GM19455 (cell line): ENCODE data around the gene KRTAP10-7.
"Not testable (repeated sequence)": the region's sequence is repeated elsewhere in the genome, so short reads cannot be mapped to it uniquely, and the experiment has no call there.

Source experiments
- ATAC-seq: cut with Tn5 transposase; IDR thresholded peaks from one replicate; pipeline ENCODE4 v1.9.1; 2021; ENCODE audit not compliant: unreplicated experiment

Gene KRTAP10-7

GRCh38 chr21:44571296-44571695 lies 29.1 kb upstream of the KRTAP10-7 start:
- no peak for ATAC-seq

- no peak for ATAC-seq
These were observed 28.3 kb upstream of the KRTAP10-7 start for GRCh38 chr21:44571844-44572782.

- no peak for ATAC-seq
These were observed 27.3 kb upstream of the KRTAP10-7 start for GRCh38 chr21:44572959-44573583.

- not testable (repeated sequence) for ATAC-seq
These were observed 26.6 kb upstream of the KRTAP10-7 start, which contains the start of gene KRTAP10-4 for GRCh38 chr21:44573630-44574456. Gene KRTAP10-4, plus strand, starts transcription at chr21:44573729. Its CDS starts 30 bp downstream, at chr21:44573759.

GRCh38 chr21:44574457-44575306 lies 25.7 kb upstream of the KRTAP10-7 start:
- no peak for ATAC-seq

GRCh38 chr21:44575307-44576024 lies 24.9 kb upstream of the KRTAP10-7 start:
- no peak for ATAC-seq

- ATAC-seq, result no peak
These were observed 24.4 kb upstream of the KRTAP10-7 start for GRCh38 chr21:44576025-44576420.

- ATAC-seq, result no peak
These were observed 21.9 kb upstream of the KRTAP10-7 start for GRCh38 chr21:44578371-44579055.

- no peak for ATAC-seq
These were observed 21.2 kb upstream of the KRTAP10-7 start for GRCh38 chr21:44579056-44579832.

- ATAC-seq, result no peak
These were observed 20.6 kb upstream of the KRTAP10-7 start for GRCh38 chr21:44579833-44580144.

- ATAC-seq, result not testable (repeated sequence)
These were observed 20.1 kb upstream of the KRTAP10-7 start, which contains the start of gene KRTAP10-5 for GRCh38 chr21:44580231-44580821. Gene KRTAP10-5, minus strand, starts transcription at chr21:44580604. Its CDS starts 26 bp downstream, at chr21:44580578.

- no peak for ATAC-seq
These were observed 19.2 kb upstream of the KRTAP10-7 start for GRCh38 chr21:44581158-44581557.

GRCh38 chr21:44582055-44582454 lies 18.3 kb upstream of the KRTAP10-7 start:
- ATAC-seq, result no peak

GRCh38 chr21:44583089-44583799 lies 17.2 kb upstream of the KRTAP10-7 start:
- no peak for ATAC-seq

- no peak for ATAC-seq
These were observed 16.6 kb upstream of the KRTAP10-7 start for GRCh38 chr21:44583800-44584147.

- no peak for ATAC-seq
These were observed 14.5 kb upstream of the KRTAP10-7 start for GRCh38 chr21:44585892-44586291.

- no peak for ATAC-seq
These were observed 11.3 kb upstream of the KRTAP10-7 start for GRCh38 chr21:44589094-44589493.
